HTERT RPE-1 (cell line): Measurements from ENCODE around the gene TCF7.

Experiments used
- in situ Hi-C: fragments of 300-500 bp; cut with MboI; formaldehyde crosslinking; loops from 4 replicates; pipeline ENCODE4 v1.14.3; 2020; ENCODE audit warnings: low sequenced_read_pairs

TCF7 gene

DNA sequence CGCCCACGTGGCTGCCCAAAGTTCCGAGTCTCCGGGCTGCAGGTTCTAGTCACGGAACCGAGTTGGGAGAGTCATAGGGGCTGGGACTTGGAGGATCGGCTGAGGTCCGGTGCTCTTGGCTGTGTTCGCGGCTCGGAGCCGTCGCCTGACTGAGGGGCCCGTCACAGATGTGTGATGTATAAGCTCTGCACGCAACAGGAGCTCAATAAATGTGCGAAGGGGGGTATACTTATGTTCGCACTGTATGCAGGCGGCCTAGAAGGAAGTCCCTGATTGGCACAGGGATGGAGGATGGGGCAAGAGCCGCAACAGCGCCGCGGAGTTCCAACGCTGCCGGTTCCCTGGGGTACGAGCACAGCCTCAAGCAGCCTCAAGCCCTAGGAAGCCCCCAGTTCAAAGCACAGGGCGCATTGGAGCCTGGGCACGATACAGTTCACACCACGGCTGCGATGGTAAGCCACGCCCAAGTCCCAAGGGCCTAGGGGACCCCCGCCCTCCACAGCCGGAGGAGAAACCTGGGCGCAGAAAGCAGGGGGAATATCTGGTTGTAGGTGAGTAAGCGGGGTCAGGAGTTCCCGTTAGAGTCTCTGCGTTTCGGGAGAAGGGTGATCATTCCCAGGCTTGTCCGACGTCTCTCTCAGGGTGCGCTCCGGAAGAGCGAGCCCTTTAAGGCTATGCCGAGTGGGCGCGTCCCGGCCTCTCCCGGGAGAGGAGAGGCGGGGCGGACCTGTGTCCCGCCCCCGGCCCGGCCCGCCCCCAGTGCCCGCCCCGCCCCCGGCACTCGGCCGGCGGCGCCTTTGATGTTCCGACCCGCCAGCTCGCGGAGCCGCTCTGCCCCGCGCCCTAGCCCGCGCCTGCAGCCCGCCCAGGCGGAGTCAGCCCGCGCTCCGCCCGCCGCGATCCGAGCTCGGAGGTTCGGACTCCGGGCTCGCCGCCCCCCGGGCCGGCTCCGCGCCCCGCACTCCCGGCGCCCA is at the start of gene TCF7:
Gene TCF7 (plus strand): TSS at position 780 of the 974 bp plus-strand sequence. CDS start 226 bp downstream, outside the sequence.
- in situ Hi-C loops = no loop called here

DNA sequence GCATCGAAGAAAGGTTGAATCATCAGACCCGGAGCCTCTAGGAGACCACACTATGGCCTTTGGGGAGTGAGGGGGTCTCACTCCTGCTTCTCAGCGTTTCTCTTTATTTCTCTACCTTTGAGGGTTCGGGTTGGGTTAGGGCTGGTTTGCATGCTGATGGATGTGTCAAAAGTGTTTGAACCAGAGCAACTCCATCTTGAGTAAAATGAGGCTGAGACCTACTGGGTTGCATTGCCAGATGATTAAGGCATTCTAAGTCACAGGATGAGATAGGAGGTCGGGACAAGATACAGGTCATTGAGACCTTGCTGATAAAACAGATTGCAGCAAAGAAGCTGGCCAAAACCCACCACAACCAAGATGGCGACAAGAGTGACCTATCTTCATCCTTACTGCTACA is 44.9 kb upstream of the TCF7 start:
- in situ Hi-C loops = no loop called here

DNA sequence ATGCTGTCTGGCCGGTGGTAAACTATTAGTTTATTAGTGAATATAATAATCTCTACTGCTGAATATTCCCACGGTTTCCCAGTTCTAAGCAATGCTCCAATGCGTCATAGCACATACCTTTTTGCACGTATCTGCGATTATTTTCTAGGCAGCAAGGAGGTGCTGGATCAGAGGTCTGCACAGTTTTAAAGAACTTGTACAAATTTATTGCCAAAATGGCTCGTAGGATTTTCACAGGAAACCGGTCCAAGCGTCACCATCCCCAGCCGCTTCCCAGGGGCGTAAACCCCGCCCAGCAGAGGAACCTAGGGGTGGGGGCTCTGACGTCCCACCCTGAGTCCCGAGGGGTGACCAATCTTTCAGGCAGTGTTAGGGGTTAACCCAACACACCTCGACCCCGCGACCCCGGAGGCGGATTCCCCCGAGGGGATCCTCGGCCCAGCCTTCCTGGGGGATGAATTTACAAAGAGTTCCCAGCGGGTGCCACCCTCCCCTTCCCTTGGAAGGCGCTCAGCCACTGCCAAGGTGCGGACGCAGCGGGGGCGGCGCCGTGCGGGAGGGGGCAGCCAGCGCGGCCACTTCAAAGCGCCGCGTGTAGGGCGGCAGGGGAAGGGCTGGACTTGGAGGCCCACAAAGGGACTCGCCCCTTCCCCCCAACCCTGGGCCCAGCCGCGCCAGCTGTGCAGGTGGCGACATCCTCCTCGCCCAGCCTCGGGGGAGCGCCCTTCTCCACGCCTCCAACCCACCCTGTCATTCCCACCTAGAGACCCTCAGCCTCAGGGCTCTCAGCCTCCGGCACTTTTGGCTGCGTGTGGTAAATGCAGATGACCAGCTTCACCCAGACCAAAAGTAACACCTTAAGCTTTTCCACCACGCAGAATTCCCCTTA is 43.5 kb upstream of the TCF7 start:
- in situ Hi-C loops = no loop called here

DNA sequence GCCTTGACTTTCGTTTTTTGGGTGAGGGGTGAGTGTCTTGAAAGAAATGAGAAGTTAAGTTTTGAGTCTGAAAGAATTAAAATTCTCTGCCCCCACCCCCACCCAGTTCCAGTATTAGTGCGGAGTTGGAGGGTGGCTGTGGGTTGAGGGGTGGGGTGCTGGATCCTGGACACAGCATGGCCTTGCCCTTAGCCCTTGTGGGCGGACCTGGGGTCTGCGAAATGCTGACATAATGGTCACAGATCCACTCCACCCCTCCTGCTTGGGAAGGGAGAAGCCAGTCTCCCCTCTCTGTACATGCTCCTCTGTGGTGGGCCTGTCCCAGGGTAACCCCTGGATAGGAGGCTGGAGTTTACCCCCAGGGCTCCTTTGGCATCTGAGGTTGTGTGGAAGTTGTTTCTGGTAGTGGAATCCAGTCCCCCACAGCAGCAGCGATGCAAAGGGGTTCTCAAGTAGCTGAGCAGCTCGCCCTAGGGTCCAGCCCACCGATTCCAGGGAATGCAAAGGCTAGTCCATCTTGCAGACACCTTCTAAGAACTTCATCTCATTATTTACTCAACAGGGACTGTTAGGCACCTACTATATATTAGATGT is 42.8 kb upstream of the TCF7 start:
- in situ Hi-C loops = no loop called here

DNA sequence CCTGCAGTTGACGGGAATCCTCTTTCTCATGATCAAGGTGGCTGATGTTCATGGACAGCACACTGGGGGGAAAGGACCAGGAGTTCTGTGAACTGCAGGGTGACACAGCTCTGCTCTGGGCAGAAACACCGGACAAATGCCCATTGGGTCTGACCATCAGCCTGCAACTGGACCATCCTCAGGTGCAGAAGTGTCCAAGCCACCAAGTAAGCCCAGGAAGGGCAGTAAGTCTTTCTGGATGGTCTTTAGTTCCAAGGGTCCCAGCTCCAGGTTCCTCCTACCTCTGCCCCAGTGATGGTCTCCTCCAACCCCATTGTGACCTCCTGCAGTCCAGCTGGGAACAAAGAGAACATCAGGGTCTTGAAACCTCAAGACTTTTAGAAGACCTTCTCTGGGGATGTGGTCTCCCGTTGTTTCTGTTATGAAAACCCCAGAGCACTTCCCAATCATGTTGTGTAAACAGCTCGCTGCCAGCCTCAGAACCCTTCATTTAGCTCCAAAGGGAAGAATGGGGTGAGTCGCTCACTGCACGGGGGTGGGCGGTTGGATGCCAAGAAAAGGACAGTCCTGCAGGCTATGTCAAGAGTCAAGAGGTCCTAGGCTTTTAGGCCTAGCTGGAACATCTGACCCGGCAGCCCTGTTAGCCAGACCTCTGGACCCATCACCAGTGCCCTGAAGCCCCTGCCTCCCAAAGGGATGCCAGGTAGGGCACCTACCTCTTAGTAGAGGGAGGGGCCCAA is 41.8 kb upstream of the TCF7 start:
- in situ Hi-C loops = no loop called here

DNA sequence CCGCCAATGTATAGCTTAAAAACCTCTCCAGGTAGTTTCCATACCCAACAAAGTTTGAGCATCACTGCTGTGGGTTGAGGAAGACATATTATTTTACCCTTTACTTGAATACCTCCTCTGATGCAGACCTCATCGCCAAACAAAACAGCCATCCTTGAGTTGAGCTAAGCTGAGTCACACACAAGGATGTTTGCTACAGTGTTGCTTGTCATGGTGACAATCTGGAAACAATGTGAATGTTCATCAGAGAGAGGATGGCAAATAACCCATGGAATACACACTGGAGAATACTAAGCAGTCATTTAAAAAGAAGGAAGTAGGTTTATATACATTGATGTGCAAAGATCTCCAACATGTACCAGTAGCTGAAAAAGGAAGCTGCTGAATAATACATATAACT is 41.1 kb upstream of the TCF7 start:
- in situ Hi-C loops = no loop called here

DNA sequence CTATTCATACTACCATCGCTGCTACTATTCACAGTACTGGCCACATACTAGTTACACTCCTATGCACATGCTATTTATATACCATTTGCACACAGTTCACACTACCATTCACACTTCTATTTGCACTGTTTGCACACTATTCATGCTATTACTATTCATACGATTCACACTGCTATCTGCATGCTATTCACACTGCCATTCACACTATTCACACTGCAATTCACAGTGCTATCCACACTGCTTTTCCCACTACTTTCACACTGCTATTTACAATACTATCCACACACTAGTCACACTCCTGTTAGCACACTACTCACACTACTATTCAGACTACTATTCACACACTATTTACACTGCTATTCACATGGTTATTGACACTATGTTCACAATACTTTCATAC is 39.4 kb upstream of the TCF7 start:
- in situ Hi-C loops = no loop called here

DNA sequence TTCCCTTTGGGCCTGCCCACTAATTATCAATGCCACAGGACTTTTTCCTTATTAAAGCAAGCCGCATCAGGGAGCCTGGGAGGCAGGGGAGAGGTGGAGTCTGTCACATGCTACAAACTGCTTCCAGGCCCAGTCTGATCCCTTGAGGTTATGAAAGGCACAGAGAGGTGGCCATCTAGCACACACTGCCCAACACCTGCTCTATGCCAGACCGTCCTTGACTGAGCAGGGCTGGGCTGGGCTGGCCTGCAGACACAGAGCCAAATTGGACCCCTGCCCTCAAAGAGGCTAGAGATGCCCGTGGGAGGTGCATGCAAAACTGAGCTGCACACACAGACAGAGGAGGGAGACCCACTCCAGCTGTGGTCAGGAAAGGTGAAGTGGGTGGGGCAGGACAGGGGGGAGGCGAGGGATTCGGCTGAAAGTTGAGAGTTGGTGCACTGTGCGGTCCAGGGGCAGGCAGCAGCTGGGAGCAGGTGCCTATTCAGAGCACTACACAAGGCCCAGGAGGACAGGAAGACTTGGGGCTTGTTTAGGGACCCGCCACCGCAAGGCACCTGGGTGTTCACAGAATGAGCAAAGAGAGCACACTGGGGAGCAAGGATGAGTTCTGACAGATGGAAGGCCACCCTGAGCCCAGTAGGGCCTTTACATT is 36.4 kb upstream of the TCF7 start:
- in situ Hi-C loops = no loop called here

DNA sequence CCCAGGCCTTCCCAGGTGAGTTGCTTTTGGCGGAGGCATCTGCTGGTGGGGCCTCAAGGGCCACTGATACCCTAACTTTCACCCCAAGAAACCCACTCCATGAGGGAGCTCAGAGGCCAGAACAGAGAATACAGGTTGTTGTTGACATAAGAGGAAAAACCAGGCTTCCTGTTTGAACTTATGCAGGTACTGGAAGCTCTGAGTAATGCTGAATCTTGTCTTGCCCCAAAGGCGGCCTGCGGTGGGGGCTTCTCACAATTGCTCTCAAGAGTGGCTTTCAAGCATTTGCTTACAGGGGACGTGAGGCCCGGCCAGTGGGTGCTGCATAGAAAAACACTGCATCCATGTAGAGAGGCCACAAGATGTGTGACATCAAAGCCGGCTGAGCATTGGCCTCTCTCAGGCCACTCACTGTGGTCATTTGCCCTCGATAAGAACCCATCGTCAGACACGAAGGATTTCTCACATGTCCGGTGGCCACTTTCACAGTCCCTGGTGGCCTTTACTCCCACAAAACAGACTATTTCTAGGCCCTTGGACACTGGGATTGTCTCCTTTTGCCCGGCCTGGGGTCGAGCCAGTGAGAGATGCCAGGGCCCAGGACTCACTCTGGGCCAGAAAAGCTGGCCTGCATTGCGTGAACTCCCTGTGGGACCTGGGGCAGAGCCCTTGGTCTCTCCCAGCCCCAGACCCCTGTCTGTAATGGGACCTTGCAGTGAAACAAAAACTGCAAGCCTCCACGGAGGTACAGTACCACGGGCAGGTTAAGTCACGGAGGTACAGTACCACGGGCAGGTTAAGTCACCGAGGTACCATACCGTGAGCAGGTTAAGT is 34.5 kb upstream of the TCF7 start:
- in situ Hi-C loops = no loop called here

DNA sequence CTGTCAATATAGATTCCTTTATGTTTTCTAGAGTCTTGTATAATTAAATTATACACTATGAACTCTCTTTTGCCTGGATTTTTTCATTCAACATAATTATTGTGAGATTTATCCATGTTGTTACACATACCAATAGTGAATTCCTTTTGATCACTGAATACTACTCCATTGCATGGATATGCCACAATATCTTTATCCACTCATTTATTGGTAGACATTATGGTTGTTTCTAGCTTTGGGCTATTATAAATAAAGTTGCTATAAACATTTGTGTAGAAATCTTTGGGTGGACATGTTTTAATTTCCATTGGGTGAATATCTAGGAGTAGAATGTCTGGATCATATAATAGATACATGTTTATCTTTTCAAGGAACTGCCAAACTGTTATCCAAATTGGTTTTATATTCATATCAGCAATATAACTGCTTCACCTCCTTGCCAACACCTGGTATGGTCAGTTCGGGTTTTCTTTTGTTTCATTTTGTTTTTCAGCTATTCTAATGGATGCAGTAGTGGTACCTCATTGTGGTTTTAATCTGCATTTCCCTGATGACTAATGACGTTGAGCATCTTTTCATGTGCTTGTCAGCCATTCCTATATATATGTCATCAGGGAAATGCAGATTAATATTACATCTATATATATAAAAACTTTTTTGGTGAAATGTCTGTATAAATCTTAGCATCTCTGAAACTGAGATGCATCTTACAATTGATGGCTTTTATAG is 32.1 kb upstream of the TCF7 start:
- in situ Hi-C loops = no loop called here

DNA sequence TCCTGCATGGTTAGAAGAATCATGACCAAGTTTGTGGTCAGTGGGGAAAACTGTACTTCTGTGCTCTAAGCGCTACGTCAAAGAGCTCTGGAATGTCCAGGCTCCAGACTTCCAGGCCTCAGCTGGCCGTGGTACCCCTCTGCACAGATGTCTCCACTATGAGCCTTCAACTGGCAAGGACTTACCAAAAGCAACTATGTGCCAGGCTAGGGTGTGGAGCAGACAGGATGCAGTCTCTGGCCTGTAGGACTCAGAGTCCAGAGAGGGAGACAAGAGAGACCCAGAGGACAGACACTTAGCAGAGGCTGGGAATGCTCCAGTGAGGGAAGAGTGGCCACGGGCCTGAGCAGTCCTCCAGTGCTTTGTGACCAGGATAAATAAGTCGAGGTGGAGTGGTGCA is 31.0 kb upstream of the TCF7 start:
- in situ Hi-C loops = no loop called here

DNA sequence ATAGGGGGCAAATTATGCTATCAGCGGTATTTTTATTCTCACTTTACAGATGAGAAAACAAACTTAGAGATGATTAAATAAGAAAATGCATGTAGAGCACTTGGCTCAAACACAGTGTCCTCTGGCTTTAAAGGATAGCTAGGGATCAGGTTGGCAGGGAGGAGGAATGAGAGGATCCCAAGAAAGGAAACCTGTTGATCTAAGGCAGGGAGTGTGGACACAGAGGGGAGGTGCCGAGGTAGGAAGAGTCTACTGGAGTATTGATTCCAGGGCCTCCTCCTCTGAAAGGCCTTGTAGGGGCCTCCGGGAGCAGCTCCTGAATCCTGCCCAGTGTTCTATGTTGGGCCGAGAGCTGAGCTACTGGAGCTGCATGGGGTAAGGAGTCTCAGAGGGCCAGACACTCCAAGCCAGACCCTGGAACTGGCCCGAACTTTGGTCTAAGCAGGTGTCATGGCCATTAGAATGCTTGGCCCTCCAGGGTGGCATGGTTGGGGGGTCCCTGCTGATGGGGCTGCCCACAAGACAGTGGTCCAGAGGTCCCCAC is 30.4 kb upstream of the TCF7 start:
- in situ Hi-C loops = no loop called here

DNA sequence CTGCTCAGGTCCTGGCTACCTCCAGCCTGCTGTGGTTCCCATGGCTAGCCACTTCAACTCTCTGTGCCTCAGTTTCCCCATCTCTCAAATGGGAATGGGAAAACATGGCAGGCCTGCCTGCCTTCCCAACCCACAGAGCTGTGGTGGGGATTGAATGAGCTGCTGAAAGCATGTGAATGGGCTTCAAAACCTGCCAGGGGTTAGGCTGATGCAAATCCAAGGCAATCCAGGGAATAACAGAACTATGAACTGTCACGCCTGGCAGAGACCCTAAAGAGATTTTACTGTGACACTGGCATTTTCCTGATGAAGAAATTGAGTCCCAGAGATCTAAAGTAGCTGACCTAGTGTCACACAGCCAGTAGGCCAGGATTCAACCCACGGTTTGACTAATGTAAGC is 29.9 kb upstream of the TCF7 start:
- in situ Hi-C loops = no loop called here

DNA sequence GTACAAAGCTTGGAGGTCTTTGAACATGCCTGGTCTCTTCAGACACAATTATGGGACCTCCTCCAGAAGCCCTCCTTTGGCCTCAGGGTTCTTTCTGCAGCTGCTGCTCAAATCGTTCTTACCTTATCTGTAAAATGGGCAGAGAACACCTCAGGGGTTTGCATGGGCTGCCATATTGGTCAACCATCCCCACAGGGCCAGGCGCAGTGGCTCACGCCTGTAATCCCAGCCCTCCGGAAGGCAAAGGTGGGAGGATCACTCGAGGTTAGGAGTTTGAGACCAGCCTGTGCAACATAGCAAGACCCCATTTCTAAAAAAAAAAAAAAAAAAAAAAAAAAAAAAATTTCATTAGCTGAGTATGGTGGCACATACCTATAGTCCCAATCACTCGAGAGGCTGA is 29.1 kb upstream of the TCF7 start:
- in situ Hi-C loops = no loop called here

DNA sequence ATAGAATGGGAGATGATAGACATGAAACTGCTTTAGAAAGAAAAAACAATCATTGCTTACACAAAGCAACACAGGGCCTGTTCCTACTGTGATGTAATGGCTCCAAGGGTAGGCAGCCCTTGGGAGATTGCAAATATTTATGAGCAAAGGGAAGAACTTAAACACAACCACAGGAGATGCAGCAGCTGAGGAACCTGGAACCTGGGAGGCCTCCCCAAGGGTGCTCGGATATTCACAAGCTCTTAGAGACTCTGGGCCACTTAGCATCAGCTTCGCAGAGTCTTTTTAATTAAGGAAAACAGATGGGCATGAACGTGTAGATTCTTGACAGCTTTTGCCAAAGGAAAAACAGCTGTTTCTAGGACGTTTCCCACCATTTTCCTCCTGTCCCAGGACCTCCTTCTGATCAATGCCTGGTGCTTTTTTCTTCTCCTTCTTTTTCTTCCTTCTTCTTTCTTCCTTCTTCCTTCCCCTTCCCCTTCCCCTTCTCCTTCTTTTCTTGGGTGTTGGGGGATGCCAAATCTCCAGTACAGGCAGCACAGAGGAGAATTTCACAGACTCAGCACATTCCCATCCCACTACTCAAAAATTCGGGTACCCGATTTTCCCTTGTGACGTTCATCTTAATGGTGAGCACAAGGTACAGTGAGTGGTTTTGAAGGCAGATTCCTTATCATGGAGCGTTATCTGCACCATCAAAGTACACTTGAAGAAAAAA is 28.1 kb upstream of the TCF7 start:
- in situ Hi-C loops = no loop called here

DNA sequence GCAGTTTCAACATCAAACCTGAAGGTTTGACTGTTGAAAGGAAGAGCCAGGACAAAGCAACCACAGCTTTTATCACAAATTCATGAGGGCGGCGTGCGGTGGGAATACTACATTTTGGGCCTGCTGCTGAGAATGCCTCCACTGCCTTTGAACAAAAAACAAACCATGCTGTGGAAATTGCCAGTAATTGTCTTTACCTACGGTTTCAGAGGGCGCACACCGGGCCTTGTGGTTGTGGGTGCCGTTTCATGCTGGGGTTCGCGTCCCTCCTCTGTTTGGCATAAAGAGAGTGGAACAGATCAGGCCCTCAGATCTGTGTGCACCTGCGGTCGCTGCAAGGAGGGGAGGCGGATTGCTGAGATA is 27.6 kb upstream of the TCF7 start:
- in situ Hi-C loops = no loop called here

DNA sequence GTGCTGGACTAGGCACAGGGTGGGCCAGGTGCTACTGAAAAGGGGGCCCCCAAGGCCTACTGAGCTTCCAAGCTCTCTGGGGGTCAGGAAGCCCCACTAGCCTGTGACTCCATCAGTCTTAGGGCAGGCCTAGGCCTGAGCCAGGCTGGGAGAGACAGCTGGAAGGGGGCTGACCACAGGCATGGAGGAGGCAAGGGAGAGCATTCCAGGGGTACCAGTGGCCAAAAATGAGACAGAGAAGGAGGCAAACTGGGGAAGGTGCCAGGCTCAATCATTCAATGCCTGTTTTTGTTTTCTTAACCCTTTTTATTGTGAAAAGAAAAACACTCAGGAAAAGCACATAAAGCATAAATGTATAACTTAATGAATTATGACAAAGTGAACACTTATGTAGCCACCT is 26.2 kb upstream of the TCF7 start:
- in situ Hi-C loops = no loop called here
